ENCODE measurements around the gene SIGLEC5. TPM values are rescaled to one million over a fixed set of nuclear protein-coding genes. Genes with fewer than 3 reads are reported as not detected.

SIGLEC5 gene
- total and polyA plus RNA-seq, 2 of the 4 experiments (the other 2 are of a cell fraction): not detected

DNA sequence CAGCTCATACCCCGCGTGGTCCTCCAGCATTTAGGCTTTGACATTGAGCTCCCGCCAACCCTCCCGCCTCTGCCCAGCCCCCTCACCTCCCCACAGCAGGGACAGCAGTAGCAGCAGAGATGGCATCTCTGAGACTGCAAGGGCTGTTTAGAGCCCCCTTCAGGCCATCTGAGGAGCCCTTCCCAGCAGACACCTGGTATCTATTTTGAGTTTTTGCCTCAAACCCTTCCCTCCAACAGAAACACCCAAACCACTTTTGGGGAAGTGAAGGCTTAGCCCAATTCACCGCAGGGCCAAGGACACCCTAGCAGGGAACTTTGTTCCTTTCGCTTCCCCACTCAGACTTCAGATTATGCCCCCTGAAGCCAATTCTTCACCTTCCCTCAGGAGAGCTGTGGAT is 65.4 kb downstream of the SIGLEC5 start:
- Histone ChIP-seq H2BK15ac (ENCODE audit: low read depth, low read length) (no peak overlapping the region), H3K36me3 (ENCODE audit: control insufficient read depth, insufficient read depth, low read length) (no peaks in the 10 kb centered on the region), H3K27me3 (ENCODE audit: control insufficient read depth, insufficient read depth, low read length) (no peaks in the 10 kb centered on the region; the same call in 1 of the 2 replicates), H2AK9ac (replicated peaks; ENCODE audit: low read depth, low read length, poor library complexity) (no peak overlapping the region), H3K4me3 (ENCODE audit: insufficient read depth, low read depth, low read length) (no peak overlapping the region), H3K56ac (ENCODE audit: extremely low read depth, insufficient read depth, low read length) (no peak overlapping the region), H2BK5ac (ENCODE audit: low read depth, low read length, poor library complexity, severe bottlenecking) (no peak overlapping the region), H3K23ac (ENCODE audit: low read depth, low read length) (no peak overlapping the region), H3K4me1 (ENCODE audit: control insufficient read depth, insufficient read depth, low read length) (no peaks in the 10 kb centered on the region), H3K14ac (replicated peaks; ENCODE audit: low read depth, low read length) (no peak overlapping the region), H3K27ac (ENCODE audit: insufficient read depth, low read length) (no peak overlapping the region), H3K9me3 (ENCODE audit: control insufficient read depth, insufficient read depth, low read length) (no peaks in the 10 kb centered on the region), H2AK5ac (ENCODE audit: low read depth, low read length) (no peak overlapping the region), H4K20me1 (ENCODE audit: insufficient read depth, low read length) (no peaks in the 10 kb centered on the region), H4K5ac (ENCODE audit: low read depth, low read length) (no peak overlapping the region), H3K18ac (ENCODE audit: low read depth, low read length) (no peak overlapping the region), H4K91ac (ENCODE audit: insufficient read depth, low read depth, low read length) (no peak overlapping the region), H3K4ac (ENCODE audit: low read depth, low read length) (no peak overlapping the region), H2BK120ac (ENCODE audit: low read depth, low read length) (no peak overlapping the region), H2AFZ (replicated peaks; ENCODE audit: low read length, poor library complexity) (no peak overlapping the region), H3K9me1 (ENCODE audit: insufficient read depth, low read length) (no peaks in the 10 kb centered on the region), H3K9ac (ENCODE audit: low read depth, low read length) (no peak overlapping the region), H2BK20ac (ENCODE audit: low read depth, low read length) (no peak overlapping the region), H3K79me1 (ENCODE audit: low read depth in 1 of 2, low read length in 2 of 2) (no peaks in the 10 kb centered on the region), H4K8ac (ENCODE audit: low read depth in 2 of 2, low read length in 2 of 2) (no peak overlapping the region), H3K4me2 (ENCODE audit: low read depth, low read length) (no peak overlapping the region)
- no TSS peak for BruUV-seq (replicated peaks)
- in situ Hi-C loops (cut with MboI; ENCODE audit: low sequenced_read_pairs) (no loop called here), intact Hi-C loops (cut with micrococcal nuclease) (no loop called here), dilution Hi-C loops (cut with HindIII; ENCODE audit: low sequenced_read_pairs, unreplicated experiment) (no loop called here)
- ATAC-seq (ENCODE audit: low read depth) (no peak), DNase-seq (no peak)
- WGBS, 2 experiments (ENCODE audit: extremely low coverage in 2 of 2, insufficient read length in 1 of 2): 0% methylated on average over 1 of the region's 6 CpGs; no CpG with 5 or more reads in 1 of the 2 experiments
- CTCF ChIA-PET: no interaction called here
- TF ChIP-seq MAZ (IDR thresholded peaks at IDR 0.05; ENCODE audit: borderline replicate concordance, low read depth, low read length) (no peak), NFE2L2 (IDR thresholded peaks at IDR 0.05; ENCODE audit: low read depth, low read length) (no peak), POLR2A (IDR thresholded peaks at IDR 0.05; ENCODE audit: low read depth, low read length) (no peak), RAD21 (IDR thresholded peaks at IDR 0.05; ENCODE audit: low read length) (no peak), CEBPB (IDR thresholded peaks at IDR 0.05; ENCODE audit: low read depth, low read length) (no peak), SMC3 (IDR thresholded peaks at IDR 0.05; ENCODE audit: low read depth, low read length) (no peak), MAFK (IDR thresholded peaks at IDR 0.05; ENCODE audit: low read depth, low read length) (no peak), CHD1 (IDR thresholded peaks at IDR 0.05; ENCODE audit: low read depth, low read length) (no peak), MXI1 (IDR thresholded peaks at IDR 0.05; ENCODE audit: borderline replicate concordance, low read depth, low read length) (no peak)
- TF ChIP-seq, protein P1, sequence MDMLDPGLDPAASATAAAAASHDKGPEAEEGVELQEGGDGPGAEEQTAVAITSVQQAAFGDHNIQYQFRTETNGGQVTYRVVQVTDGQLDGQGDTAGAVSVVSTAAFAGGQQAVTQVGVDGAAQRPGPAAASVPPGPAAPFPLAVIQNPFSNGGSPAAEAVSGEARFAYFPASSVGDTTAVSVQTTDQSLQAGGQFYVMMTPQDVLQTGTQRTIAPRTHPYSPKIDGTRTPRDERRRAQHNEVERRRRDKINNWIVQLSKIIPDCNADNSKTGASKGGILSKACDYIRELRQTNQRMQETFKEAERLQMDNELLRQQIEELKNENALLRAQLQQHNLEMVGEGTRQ (IDR thresholded peaks at IDR 0.05; ENCODE audit: low read depth, low read length): no peak
- POLR2A ChIA-PET (ENCODE audit: unreplicated experiment): no interaction called here

Small RNA genes lying within 50 kb of the gene (microRNA-seq; reads per million reads assigned to microRNA genes)
- gene AC018755.2 (ENCODE audit: insufficient read depth, insufficient read length): not detected

Small RNA genes lying within 50 kb of the gene (small RNA-seq; reads per million reads assigned to genes)
- 0 reads per million in 5 experiments for gene AC018755.2

Other genes starting within 250 kb of the SIGLEC5 start
- gene LIM2, start 242.4 kb downstream of the SIGLEC5 start, total RNA-seq (2012; rRNA removed): not detected in 2 replicates
- gene LIM2, start 242.4 kb downstream of the SIGLEC5 start, polyA plus RNA-seq (2012; rRNA removed): not detected in 2 replicates
- gene C19orf84, start 239.8 kb downstream of the SIGLEC5 start, total RNA-seq (2012; rRNA removed): not detected in 2 replicates
- gene C19orf84, start 239.8 kb downstream of the SIGLEC5 start, polyA plus RNA-seq (2012; rRNA removed): not detected in 2 replicates
- not detected in 2 replicates for gene SIGLEC10, start 212.8 kb downstream of the SIGLEC5 start, total RNA-seq (2012; rRNA removed)
- not detected in 2 replicates for gene SIGLEC10, start 212.8 kb downstream of the SIGLEC5 start, polyA plus RNA-seq (2012; rRNA removed)
- not detected in 2 replicates for gene SIGLEC8, start 171.9 kb downstream of the SIGLEC5 start, total RNA-seq (2012; rRNA removed)
- gene SIGLEC8, start 171.9 kb downstream of the SIGLEC5 start, polyA plus RNA-seq (2012; rRNA removed): not detected in 2 replicates
- gene CEACAM18, start 151.9 kb downstream of the SIGLEC5 start, total RNA-seq (2012; rRNA removed): not detected in 2 replicates
- gene CEACAM18, start 151.9 kb downstream of the SIGLEC5 start, polyA plus RNA-seq (2012; rRNA removed): not detected in 2 replicates
- gene SIGLEC12, start 128.6 kb downstream of the SIGLEC5 start, total RNA-seq (2012; rRNA removed): not detected in 2 replicates
- not detected in 2 replicates for gene SIGLEC12, start 128.6 kb downstream of the SIGLEC5 start, polyA plus RNA-seq (2012; rRNA removed)
- not detected in 2 replicates for gene SIGLEC6, start 98.7 kb downstream of the SIGLEC5 start, total RNA-seq (2012; rRNA removed)
- not detected in 2 replicates for gene SIGLEC6, start 98.7 kb downstream of the SIGLEC5 start, polyA plus RNA-seq (2012; rRNA removed)
- 6.4 and 8.4 TPM in 2 replicates for gene ZNF175, start 59.1 kb downstream of the SIGLEC5 start, total RNA-seq (2012; rRNA removed)
- gene ZNF175, start 59.1 kb downstream of the SIGLEC5 start, polyA plus RNA-seq (2012; rRNA removed): 3.3 and 3.6 TPM in 2 replicates
- gene SIGLEC14, start 16.4 kb upstream of the SIGLEC5 start, total RNA-seq (2012; rRNA removed): not detected in 2 replicates
- gene SIGLEC14, start 16.4 kb upstream of the SIGLEC5 start, polyA plus RNA-seq (2012; rRNA removed): not detected in 2 replicates
- gene SPACA6, start 62.9 kb upstream of the SIGLEC5 start, total RNA-seq (2012; rRNA removed): 1.3 and 1.7 TPM in 2 replicates
- gene SPACA6, start 62.9 kb upstream of the SIGLEC5 start, polyA plus RNA-seq (2012; rRNA removed): 10.5 and 13.6 TPM in 2 replicates
- not detected in 2 replicates for gene HAS1, start 93.6 kb upstream of the SIGLEC5 start, total RNA-seq (2012; rRNA removed)
- not detected in 2 replicates for gene HAS1, start 93.6 kb upstream of the SIGLEC5 start, polyA plus RNA-seq (2012; rRNA removed)
- not detected in 2 replicates for gene FPR1, start 121.5 kb upstream of the SIGLEC5 start, total RNA-seq (2012; rRNA removed)
- gene FPR1, start 121.5 kb upstream of the SIGLEC5 start, polyA plus RNA-seq (2012; rRNA removed): not detected in 2 replicates
- not detected in 2 replicates for gene FPR2, start 130.8 kb upstream of the SIGLEC5 start, total RNA-seq (2012; rRNA removed)
- not detected in 2 replicates for gene FPR2, start 130.8 kb upstream of the SIGLEC5 start, polyA plus RNA-seq (2012; rRNA removed)
- not detected in 2 replicates for gene FPR3, start 164.8 kb upstream of the SIGLEC5 start, total RNA-seq (2012; rRNA removed)
- gene FPR3, start 164.8 kb upstream of the SIGLEC5 start, polyA plus RNA-seq (2012; rRNA removed): not detected in 2 replicates